Globus pallidus (tissue), 1 donor: ENCODE data around the gene TNFSF10.
"Not testable (repeated sequence)": the region's sequence is repeated elsewhere in the genome, so short reads cannot be mapped to it uniquely, and the experiment has no call there.

Experiments used
- DNase-seq: peaks from one replicate; pipeline ENCODE4 v3.0.0-alpha.2; 2015; ENCODE audit warnings: low spot score

TNFSF10 gene

DNA sequence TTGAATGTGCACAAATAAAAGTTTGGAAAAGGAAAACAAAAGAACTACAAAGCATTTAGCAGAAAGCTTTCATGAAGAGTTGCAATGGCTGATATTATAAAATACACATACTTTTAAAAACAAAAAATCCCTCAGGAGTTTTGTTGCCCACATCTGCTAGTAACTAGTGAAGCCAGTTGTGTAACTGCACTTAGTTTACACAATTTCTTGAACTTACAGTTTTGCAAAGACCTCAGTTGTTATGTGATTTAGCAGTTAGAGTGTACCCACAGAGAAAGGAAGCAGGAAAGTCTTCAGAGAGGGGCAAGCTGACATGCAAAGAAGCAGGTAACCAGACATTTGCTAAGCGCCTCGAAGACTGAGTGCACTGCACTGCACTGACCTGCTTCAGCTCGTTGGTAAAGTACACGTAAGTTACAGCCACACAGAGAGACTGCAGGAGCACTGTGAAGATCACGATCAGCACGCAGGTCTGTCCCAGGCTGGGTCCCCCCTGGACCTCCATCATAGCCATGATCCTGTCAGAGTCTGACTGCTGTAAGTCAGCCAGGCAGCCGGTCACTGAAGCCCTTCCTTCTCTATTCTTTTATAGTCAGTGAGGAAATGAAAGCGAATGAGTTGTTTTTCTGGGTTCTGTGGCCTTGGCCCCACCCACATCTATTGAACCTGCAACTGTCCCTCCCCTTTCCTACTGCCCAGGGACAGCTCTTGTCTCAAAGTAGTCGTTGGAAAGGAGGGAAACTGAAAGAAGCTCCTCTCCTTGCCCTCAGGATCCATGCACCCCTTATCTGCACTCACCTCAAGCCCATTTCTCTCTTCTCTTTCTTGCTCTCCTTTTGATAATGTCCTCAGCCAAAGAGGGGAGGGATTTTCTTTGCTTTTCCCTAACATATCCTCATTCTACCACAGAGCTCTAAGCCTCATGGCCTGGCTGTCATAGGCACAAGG lies at the start of gene TNFSF10:
TSS of gene TNFSF10 (minus strand) at position 560 of the 948 bp plus-strand sequence. CDS start at position 514, 46 bp downstream.
- peak; percentile 60 for DNase-seq

DNA sequence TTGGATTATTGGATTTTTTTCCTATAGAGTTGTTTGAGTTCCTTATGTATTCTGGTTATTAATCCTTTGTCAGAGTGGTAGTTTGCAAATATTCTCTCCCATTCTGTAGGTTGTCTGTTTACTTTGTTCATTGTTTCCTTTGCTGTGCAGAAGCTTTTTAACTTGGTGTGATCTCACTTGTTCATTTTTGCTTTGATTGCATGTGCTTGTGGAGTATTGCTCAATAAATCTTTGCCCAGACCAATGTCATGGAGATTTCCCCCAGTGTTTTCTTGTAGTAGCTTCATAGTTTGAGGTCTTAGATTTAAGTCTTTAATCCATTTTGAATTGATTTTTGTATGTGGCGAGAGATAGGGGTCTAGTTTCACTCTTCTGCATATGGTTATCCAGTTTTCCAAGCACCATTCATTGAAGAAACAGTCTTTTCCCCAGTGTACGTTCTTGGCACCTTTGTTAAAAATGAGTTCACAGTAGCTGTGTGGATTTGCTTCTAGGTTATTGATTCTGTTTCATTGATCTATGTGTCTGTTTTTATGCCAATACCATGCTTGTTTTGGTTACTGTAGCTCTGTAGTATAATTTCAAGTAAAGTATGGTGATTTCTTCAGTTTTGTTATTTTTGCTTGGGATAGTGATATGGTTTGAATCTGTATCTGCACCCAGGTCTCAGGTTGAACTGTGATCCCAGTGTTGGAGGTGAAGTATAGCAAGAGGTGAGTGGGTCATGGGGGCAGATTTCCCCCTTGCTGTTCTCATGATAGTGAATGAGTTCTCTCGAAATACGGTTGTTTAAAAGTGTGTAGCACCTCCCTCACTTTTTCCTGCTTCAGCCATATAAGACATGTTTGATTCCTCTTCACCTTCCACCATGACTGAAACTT lies 46.1 kb upstream of the TNFSF10 start:
- no peak for DNase-seq

DNA sequence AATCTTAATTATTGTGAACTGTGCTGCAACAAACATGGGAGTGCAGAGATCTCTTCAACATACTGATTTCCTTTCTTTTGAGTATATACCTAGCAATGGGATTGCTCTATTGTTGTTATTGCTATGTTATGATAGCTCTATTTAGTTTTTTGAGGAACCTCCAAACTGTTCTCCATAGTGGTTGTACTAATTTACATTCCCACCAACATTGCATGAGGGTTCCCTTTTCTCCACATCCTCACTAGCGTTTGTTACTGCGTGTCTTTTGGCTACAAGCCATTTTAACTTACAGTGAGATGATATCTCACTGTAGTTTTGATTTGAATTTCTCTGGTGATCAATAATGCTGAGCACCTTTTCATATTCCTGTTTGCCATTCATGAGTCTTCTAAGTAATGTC lies 45.5 kb upstream of the TNFSF10 start:
- no peak for DNase-seq

- not testable (repeated sequence) for DNase-seq
These were observed 43.6 kb upstream of the TNFSF10 start for GRCh38 chr3:172566785-172567184.

DNA sequence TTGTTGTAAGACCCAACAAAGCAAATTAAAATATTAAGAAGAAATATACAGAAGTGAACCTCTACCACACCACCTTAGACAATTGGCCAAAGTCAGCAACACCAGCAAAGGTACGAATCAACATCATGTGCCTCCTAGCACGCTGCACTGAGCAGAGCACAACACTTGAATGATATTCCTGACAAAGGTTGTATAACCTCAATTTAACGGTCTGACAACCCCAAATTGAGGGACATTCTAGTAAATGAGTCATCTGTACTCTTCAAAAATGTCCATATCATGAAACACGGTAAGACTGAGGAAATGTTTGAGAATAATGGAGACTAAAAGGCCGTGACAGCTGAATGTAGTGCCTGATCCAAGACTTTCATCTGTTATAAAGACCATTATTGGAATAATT lies 41.3 kb upstream of the TNFSF10 start:
- no peak for DNase-seq

DNA sequence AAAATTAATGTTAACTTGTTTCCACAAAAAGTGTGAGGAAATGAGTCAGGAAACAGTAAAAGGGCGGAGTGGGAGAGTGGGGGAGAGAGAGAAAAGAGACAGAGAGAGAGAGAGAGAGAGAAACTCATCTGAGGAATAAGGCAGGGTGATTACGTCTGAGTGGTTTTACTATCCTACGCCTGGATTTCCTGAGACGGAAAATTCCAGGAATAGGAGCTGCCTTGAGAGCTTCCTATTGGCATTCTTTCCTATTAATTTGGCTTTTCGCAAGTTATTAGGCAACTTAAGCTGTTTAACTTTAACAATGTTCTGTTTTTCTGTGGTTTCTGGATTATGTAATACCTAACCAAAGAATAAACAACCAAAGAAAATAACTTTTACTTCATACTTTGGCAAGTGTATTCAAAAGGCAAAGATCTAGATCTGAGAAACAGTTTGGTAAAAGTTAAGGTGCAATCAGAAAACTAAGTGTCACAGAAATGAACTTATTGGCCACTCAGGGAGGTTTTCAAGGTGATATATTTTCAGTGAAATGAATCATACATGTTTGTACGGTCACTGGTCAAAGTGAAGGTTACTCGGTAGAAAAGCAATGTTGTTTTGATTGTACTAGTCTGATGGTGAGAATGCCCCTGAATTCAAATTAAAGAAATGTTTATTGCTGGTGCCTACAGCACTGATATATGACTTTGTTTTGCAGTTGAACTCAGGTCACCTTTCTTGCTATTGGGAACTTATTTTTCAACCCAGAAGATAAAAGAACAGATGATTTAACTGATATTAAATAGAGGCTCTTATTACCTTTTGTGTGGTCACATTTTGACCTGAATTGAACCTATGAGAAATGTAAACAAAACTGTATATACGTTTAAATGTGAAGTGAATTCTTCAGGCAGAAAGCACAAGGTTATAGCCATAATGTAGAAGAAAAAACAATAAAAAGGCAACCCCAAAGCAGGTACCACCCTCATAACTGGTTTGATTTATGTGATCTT lies 39.9 kb upstream of the TNFSF10 start:
- no peak for DNase-seq

DNA sequence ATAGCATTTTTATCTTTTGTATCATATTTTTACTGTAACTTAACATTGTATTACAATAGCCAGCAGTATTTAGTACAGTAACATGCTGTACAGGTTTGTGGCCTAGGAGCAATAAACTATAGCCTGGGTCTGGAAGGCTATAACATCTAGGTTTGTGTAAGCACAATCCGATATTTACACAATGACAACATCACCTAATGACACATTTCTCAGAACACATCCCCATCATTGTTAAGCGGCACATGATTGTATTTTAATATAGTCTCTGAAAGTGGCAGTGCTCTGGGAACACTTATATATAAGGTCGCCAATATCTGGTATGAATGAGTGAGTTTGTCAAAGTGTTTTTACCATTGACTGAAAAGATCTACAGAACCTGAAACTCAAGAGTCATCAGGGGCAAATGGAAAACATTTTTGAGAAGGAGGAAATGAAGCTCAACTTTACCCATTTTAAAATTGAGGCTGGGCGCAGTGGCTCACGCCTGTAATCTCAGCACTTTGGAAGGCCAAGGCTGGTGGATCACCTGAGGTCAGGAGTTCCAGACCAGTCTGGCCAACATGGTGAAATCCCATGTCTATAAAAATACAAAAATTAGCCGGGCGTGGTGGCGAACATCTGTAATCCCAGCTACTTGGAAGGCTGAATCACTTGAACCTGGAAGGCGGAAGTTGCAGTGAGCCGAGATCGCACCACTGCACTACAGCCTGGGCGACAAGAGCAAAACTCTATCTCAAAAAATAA lies 38.8 kb upstream of the TNFSF10 start:
- DNase-seq: no peak

- no peak for DNase-seq
These were observed 37.4 kb upstream of the TNFSF10 start for GRCh38 chr3:172560586-172560985.

DNA sequence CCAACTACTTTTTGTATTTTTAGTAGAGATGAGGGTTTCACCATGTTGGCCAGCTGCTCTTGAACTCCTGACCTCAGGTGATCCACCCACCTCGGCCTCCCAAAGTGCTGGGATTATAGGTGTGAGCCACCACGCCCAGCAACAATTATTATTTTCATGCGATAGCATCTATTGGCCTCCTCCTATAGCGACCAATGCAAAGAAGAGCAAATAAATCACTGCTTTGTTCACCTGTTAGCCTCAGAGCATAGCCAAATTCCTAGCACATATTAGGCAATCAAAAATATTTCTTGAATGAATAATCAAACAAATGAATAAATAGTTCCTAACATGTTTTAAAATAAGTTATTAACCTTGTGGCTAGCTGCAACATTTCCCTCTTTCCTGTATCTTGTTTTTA lies 36.8 kb upstream of the TNFSF10 start:
- no peak for DNase-seq

GRCh38 chr3:172559020-172559419 lies 35.8 kb upstream of the TNFSF10 start:
- DNase-seq: no peak

GRCh38 chr3:172557515-172558220 lies 34.4 kb upstream of the TNFSF10 start:
- DNase-seq: no peak

GRCh38 chr3:172553526-172554252 lies 30.5 kb upstream of the TNFSF10 start:
- no peak for DNase-seq

GRCh38 chr3:172552607-172553006 lies 29.4 kb upstream of the TNFSF10 start:
- DNase-seq: no peak

GRCh38 chr3:172551874-172552273 lies 28.6 kb upstream of the TNFSF10 start:
- DNase-seq: no peak

- no peak for DNase-seq
These were observed 27.2 kb upstream of the TNFSF10 start for GRCh38 chr3:172550347-172550943.

DNA sequence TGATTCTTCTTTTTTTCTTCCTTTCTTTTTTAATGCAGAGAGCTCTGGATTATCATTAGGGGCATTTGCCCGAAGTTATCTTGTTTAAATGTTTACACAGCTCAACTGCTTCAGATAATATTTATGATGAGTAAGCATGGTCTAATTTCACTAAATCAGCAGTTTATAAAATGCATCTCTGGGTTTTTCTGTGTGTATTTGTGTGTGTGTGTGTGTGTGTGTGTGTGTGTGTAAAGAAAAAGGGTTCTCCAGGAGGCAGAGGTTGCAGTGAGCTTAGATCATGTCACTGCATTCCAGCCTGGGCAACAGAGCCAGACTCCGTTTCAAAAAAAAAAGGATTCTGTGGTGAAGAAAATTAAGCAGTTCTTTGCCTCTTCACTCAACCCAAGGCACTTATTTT lies 25.9 kb upstream of the TNFSF10 start:
- no peak for DNase-seq

- no peak for DNase-seq
These were observed 23.5 kb upstream of the TNFSF10 start for GRCh38 chr3:172546628-172547214.

- no peak for DNase-seq
These were observed 22.9 kb upstream of the TNFSF10 start for GRCh38 chr3:172546105-172546504.

DNA sequence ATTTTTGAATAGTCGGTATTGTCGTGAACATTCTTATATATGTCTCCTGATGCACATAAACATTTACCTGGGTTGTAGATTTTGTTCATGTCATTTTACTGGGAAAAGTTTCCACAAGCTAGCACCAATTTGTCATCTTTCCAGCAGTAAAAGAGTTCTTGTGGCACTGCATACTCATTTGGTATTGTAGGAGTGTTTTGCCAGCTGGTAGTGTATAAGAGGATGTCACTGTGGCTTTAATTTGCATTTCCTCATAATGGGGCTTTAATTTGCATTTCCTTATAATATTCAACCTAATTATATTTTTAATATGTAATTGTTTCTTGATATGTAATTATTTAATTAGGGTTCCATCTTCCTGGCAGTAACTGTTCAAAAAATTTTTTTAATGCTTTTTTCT lies 21.2 kb upstream of the TNFSF10 start:
- no peak for DNase-seq
